Neutrophil (primary cell): ENCODE data around the gene OSBPL10.

Experiments used
- H3K27ac ChIP-seq: fragments of 200-600 bp; sonication (generic); 2 replicates; pipeline ENCODE4 v1.5.1; 2016; ENCODE audit warnings: mild to moderate bottlenecking, moderate library complexity
- H3K27me3 ChIP-seq: fragments of 200-600 bp; sonication (generic); 2 replicates; pipeline ENCODE4 v1.6.0; 2016; ENCODE audit warnings: mild to moderate bottlenecking
- H3K36me3 ChIP-seq: fragments of 200-600 bp; sonication (generic); 2 replicates; pipeline ENCODE4 v1.5.1; 2017
- H3K4me1 ChIP-seq, 2 experiments: fragments of 200-600 bp in 1 of 2; sonication (generic) in 1 of 2; 1 replicate in 1 of 2; 2 replicates in 1 of 2; pipeline versions ENCODE4 v1.5.1 to v1.6.1; 2013 to 2016; ENCODE audit warnings: low read depth in 1 of 2, low read length in 1 of 2, mild to moderate bottlenecking in 1 of 2, moderate library complexity in 1 of 2; ENCODE audit not compliant: control insufficient read depth in 1 of 2, insufficient read depth in 1 of 2
- H3K4me3 ChIP-seq, 2 experiments: fragments of 200-600 bp in 1 of 2; sonication (generic) in 1 of 2; 1 replicate in 1 of 2; 2 replicates in 1 of 2; pipeline ENCODE4 v1.5.1; 2013 to 2016; ENCODE audit warnings: low read depth in 1 of 2, low read length in 1 of 2, mild to moderate bottlenecking in 1 of 2, moderate library complexity in 1 of 2
- H3K9me3 ChIP-seq: fragments of 200-600 bp; sonication (generic); 2 replicates; pipeline ENCODE4 v1.5.1; 2016
- CTCF ChIP-seq: fragments of 200-600 bp; sonication (generic); IDR thresholded peaks from 2 replicates; pipeline ENCODE4 v1.5.1; 2016; ENCODE audit warnings: antibody characterized with exemption

The OSBPL10 gene

GRCh38 chr3:31748933-31749295, 232.1 kb downstream of the OSBPL10 start:
- H3K27me3 ChIP-seq, result no peaks in the 10 kb centered on the region
- no peaks in the 10 kb centered on the region for H3K4me1 ChIP-seq
- TF ChIP-seq CTCF, result no peak
- no peak overlapping the region for H3K27ac ChIP-seq
- H3K36me3 ChIP-seq, result no peaks in the 10 kb centered on the region
- no peak overlapping the region for H3K4me3 ChIP-seq
- H3K9me3 ChIP-seq, result no peaks in the 10 kb centered on the region

GRCh38 chr3:31748281-31748932, 232.7 kb downstream of the OSBPL10 start:
- Histone ChIP-seq H3K4me3 (no peak overlapping the region), H3K27me3 (no peaks in the 10 kb centered on the region), H3K36me3 (no peaks in the 10 kb centered on the region), H3K9me3 (no peaks in the 10 kb centered on the region), H3K4me1 (no peaks in the 10 kb centered on the region), H3K27ac (no peak overlapping the region)
- no peak for TF ChIP-seq CTCF

GRCh38 chr3:31747785-31748184, 233.3 kb downstream of the OSBPL10 start:
- Histone ChIP-seq H3K27ac (no peak overlapping the region), H3K36me3 (no peaks in the 10 kb centered on the region), H3K4me1 (no peaks in the 10 kb centered on the region), H3K27me3 (no peaks in the 10 kb centered on the region), H3K9me3 (no peaks in the 10 kb centered on the region), H3K4me3 (no peak overlapping the region)
- no peak for TF ChIP-seq CTCF

GRCh38 chr3:31744913-31745312, 236.1 kb downstream of the OSBPL10 start:
- no peaks in the 10 kb centered on the region for H3K36me3 ChIP-seq
- no peaks in the 10 kb centered on the region for H3K4me1 ChIP-seq
- no peaks in the 10 kb centered on the region for H3K27me3 ChIP-seq
- TF ChIP-seq CTCF, result no peak
- H3K9me3 ChIP-seq, result no peaks in the 10 kb centered on the region
- H3K4me3 ChIP-seq, result no peak overlapping the region
- no peak overlapping the region for H3K27ac ChIP-seq

- H3K27ac ChIP-seq, result no peak overlapping the region
- H3K36me3 ChIP-seq, result no peaks in the 10 kb centered on the region
- TF ChIP-seq CTCF, result no peak
- H3K4me1 ChIP-seq, result no peaks in the 10 kb centered on the region
- H3K9me3 ChIP-seq, result no peaks in the 10 kb centered on the region
- no peak overlapping the region for H3K4me3 ChIP-seq
- no peaks in the 10 kb centered on the region for H3K27me3 ChIP-seq
Observed at GRCh38 chr3:31743331-31744089, 237.6 kb downstream of the OSBPL10 start.
